Ectodermal cell (in vitro differentiated cells): ENCODE data around the gene AKAP11.

Experiments used
- H3K27ac ChIP-seq: 2 replicates; pipeline ENCODE4 v1.7.0; 2013; ENCODE audit warnings: mild to moderate bottlenecking, low read depth, low read length; ENCODE audit not compliant: insufficient read depth, poor library complexity, severe bottlenecking
- H3K27me3 ChIP-seq: 2 replicates; pipeline ENCODE4 v1.7.0; 2013; ENCODE audit warnings: mild to moderate bottlenecking, low read length; ENCODE audit not compliant: insufficient read depth, control insufficient read depth, poor library complexity, severe bottlenecking
- H3K36me3 ChIP-seq: one replicate; pipeline ENCODE4 v1.7.0; 2013; ENCODE audit warnings: low read length; ENCODE audit not compliant: control insufficient read depth, insufficient read depth
- H3K4me1 ChIP-seq: one replicate; pipeline ENCODE4 v1.7.0; 2013; ENCODE audit warnings: low read length; ENCODE audit not compliant: control insufficient read depth, insufficient read depth
- H3K4me3 ChIP-seq: 2 replicates; pipeline ENCODE4 v1.7.0; 2013; ENCODE audit warnings: low read depth, low read length, control low read depth; ENCODE audit not compliant: insufficient read depth
- H3K9me3 ChIP-seq: 2 replicates; pipeline ENCODE4 v1.7.0; 2013; ENCODE audit warnings: mild to moderate bottlenecking, low read length, moderate library complexity; ENCODE audit not compliant: control insufficient read depth
- WGBS, 2 experiments: methylation state at CpG; one replicate each; pipeline ENCODE4 v1.1.7; 2013; ENCODE audit warnings: missing lambda C conversion rate in 2 of 2; 5-methylcytosine and 5-hydroxymethylcytosine counted together

The AKAP11 gene

DNA sequence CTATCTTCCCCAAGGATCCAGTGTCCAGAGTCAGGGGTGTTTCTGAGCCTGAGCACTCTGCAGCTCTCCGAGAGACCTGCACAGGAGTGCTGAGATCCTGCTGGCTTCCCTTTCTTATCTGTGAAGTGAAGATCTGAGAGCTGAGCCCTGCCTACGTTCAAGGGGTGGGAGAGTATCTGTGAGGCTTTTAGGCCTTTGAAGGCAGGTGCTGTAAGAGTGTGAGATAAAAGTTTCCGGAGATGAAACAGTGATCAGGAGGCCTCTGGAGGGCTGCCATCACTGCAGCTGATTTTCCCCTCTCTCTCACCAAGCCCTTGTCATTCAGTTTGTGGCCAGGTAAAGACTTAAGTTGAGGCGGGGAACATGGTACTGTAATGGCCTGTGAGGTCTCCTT is 83.1 kb downstream of the AKAP11 start:
- Histone ChIP-seq H3K27me3 (no peaks in the 10 kb centered on the region), H3K4me1 (no peaks in the 10 kb centered on the region), H3K27ac (no peak overlapping the region), H3K36me3 (no peaks in the 10 kb centered on the region), H3K4me3 (no peak overlapping the region), H3K9me3 (no peaks in the 10 kb centered on the region)
- WGBS, 2 experiments: 86 to 88% methylated on average over 4 of the region's 4 CpGs

DNA sequence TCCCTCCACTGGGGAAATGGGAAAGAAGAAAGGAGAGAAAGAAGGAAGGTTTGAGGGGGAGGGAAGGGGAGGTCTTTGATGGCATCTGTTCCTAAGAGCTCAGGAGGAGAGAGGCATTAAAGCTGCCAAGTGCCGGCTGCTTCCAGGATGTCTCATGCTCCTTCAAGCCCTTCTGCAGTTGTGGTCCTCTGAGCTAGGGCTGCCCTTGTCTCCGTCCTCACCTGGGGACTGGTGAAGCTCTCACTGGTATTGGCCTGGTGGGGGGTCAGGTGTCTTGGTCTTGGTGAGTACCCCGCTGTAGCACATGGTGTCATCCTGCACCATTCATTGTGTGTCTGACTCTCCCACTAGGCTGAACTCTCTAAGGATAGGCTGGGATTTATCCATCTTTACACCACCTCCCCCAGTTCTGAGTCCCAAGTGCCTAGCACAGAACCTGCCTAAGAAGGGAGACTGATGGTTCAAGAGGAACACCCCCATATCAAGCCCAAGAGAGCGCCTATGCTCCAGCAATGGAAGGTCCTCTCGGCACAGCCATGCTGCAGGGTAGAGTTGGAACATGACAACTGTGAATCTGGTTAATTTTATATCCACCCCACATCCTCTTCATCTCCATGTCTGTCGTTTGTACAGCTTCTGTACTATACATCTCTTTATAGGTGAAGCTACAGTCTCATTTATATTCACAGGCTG is 83.7 kb downstream of the AKAP11 start:
- no peaks in the 10 kb centered on the region for H3K4me1 ChIP-seq
- H3K9me3 ChIP-seq: no peaks in the 10 kb centered on the region
- no peaks in the 10 kb centered on the region for H3K27me3 ChIP-seq
- H3K36me3 ChIP-seq: no peaks in the 10 kb centered on the region
- 94 to 95% methylated on average over 6 of the region's 6 CpGs for WGBS, 2 experiments
- no peak overlapping the region for H3K27ac ChIP-seq
- H3K4me3 ChIP-seq: no peak overlapping the region

DNA sequence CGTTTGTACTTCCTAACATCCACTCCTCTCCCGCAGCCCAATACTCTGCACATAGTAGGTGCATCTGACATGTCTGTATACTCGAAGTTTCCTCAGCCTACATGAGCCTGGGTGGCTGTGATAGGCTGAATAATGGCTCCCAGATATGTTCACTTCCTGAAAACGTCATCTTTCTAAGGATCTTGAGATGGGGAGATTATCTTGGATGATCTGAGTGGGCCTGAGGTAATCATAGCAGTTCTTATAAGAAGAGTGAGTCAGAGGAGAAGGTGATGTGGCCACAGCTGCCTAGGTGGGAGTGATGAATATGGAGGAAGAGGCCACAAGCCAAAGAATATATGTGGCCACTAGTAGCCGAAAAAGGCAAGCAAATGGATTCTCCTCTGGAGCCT is 84.2 kb downstream of the AKAP11 start:
- WGBS, 2 experiments: 95 to 96% methylated on average over 5 of the region's 5 CpGs
- Histone ChIP-seq H3K27ac (no peak overlapping the region), H3K4me1 (no peaks in the 10 kb centered on the region), H3K4me3 (no peak overlapping the region), H3K27me3 (no peaks in the 10 kb centered on the region), H3K36me3 (no peaks in the 10 kb centered on the region), H3K9me3 (no peaks in the 10 kb centered on the region)

DNA sequence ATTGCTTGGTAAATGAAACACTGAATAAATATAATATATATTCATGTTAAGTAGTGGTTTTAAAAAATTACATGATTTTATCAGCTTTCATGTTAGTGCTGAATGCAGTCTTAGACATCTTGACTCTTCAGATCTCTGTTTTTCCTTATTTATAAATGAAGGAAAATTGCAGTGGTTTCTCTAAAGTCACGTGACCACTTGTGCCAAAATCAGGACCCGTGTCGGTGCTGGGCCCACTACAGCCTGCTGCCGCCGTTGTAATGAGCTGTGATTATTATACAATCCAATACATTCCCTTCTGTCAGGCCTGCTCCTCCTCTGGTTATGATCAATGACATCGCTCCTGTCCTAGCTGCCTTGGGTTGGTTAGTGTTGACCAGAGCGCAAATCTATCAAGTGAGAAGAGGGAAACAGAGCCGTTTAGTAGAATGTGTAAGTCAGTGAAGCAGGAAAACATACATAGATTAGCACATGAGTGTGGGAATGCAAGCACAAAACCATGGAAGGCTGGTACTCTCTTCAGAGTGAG is 88.2 kb downstream of the AKAP11 start:
- H3K27ac ChIP-seq: no peak overlapping the region
- H3K36me3 ChIP-seq: no peaks in the 10 kb centered on the region
- peaks cover 4% of the 10 kb centered on the region for H3K4me1 ChIP-seq
- H3K9me3 ChIP-seq: no peaks in the 10 kb centered on the region
- no peak overlapping the region for H3K4me3 ChIP-seq
- 94 to 95% methylated on average over 8 of the region's 8 CpGs for WGBS, 2 experiments
- no peaks in the 10 kb centered on the region for H3K27me3 ChIP-seq

DNA sequence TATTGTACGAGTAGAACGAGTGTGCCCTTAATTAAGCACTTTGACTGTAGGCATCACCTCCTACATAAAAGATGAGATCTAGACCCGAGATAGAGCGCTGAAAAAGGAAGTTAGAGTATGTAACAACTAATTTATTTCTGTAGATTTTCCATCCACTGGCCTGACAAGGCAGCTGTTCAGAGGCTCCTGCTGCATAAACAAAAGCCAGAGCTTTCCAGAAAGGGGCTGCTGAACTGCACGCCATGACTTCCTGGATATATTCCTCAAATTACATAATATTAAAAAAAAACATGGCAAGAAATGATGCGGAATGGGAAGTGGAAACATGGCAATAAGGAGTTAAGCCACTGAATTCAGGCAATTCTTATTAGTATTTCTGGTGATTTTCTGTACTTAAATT is 89.7 kb downstream of the AKAP11 start:
- Histone ChIP-seq H3K4me1 (peaks cover 4% of the 10 kb centered on the region), H3K27ac (no peak overlapping the region), H3K27me3 (no peaks in the 10 kb centered on the region), H3K4me3 (no peak overlapping the region), H3K9me3 (no peaks in the 10 kb centered on the region), H3K36me3 (no peaks in the 10 kb centered on the region)
- WGBS, 2 experiments: 96 to 97% methylated on average over 5 to 6 of the region's 6 CpGs

DNA sequence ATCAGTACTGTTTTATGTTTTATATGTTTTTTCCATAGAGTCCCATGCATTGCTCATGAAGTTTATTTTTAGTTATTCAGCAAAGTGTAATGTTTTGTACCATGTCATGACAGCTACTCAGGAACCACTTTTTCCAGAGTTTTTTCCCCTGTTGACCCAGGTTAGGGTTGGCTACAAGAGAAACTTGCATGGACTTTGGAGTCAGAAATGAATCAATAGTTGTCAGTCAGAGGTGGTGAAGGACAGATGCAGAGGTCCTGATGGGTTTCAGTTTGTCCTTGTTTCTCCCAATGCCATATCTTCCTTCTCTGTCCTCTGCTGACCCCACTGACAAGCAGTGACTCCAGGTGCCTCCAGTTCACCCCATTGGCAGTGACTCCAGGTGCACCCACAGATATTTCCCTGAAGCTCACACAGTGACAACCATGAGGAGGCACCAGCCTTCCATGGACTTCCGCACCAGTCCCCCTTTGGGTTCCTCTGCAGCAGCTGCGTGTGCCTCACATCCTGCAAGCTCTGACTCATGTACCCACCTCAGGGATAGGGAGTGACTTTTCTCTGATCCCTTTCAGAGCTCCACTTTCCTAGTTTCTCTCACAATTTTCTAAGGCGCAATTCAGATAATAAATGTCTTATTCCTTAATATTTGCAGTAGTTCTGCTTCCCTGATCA is 92.1 kb downstream of the AKAP11 start:
- no peak overlapping the region for H3K27ac ChIP-seq

DNA sequence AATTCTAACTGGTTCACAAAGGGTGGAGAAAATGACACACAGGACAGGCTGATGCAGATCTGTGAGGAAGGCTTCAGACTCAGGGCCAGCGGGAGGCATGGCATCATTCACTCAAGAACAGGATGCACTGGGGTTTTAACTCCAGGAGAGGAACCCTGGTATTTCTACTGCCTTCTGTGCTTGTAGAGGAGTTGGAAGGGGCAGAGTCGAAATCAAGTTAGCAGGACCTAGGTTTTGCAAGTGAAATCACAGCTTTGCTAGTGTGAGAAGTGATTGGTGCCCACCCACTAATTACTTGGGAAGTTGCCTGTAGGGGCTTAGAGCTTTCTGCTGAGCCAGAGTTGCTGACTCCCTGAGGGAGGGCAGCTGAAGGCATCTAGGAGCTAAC is 92.7 kb downstream of the AKAP11 start:
- H3K36me3 ChIP-seq: no peaks in the 10 kb centered on the region
- no peaks in the 10 kb centered on the region for H3K27me3 ChIP-seq
- H3K4me3 ChIP-seq: no peak overlapping the region
- 41 to 44% methylated on average over 2 of the region's 2 CpGs for WGBS, 2 experiments
- peaks cover 4% of the 10 kb centered on the region for H3K4me1 ChIP-seq
- no peaks in the 10 kb centered on the region for H3K9me3 ChIP-seq
- no peak overlapping the region for H3K27ac ChIP-seq

More for the DNA sequence above, 92.1 kb downstream of the AKAP11 start:
- no peaks in the 10 kb centered on the region for H3K27me3 ChIP-seq
- WGBS, 2 experiments: 74 to 86% methylated on average over 2 to 3 of the region's 3 CpGs
- no peaks in the 10 kb centered on the region for H3K36me3 ChIP-seq
- peaks cover 4% of the 10 kb centered on the region for H3K4me1 ChIP-seq
- no peak overlapping the region for H3K4me3 ChIP-seq
- no peaks in the 10 kb centered on the region for H3K9me3 ChIP-seq

DNA sequence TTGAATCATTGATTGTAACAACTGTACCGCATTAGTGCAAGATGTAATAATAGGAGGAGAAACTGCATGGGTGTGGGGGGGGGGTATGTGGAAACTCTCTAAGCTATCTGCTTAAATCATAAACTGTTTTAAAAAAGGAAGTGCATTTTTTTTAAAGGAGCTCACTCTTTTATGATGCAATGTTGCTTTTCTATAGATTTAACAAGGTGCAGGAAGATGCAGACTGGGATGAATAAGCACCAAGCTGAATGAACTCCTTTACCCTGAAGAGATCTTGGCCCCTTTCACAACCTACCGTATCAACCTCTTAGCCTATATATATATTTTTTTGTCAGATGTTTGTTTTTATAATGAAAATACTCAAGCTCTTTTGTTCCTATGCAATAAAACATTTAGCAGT is 95.9 kb downstream of the AKAP11 start:
- no peaks in the 10 kb centered on the region for H3K36me3 ChIP-seq
- no peaks in the 10 kb centered on the region for H3K27me3 ChIP-seq
- peaks cover 4% of the 10 kb centered on the region for H3K4me1 ChIP-seq
- no peak overlapping the region for H3K4me3 ChIP-seq
- H3K9me3 ChIP-seq: no peaks in the 10 kb centered on the region
- no peak overlapping the region for H3K27ac ChIP-seq
- 90% methylated on average over 2 of the region's 2 CpGs; no CpG with 5 or more reads in 1 of the 2 experiments for WGBS, 2 experiments

DNA sequence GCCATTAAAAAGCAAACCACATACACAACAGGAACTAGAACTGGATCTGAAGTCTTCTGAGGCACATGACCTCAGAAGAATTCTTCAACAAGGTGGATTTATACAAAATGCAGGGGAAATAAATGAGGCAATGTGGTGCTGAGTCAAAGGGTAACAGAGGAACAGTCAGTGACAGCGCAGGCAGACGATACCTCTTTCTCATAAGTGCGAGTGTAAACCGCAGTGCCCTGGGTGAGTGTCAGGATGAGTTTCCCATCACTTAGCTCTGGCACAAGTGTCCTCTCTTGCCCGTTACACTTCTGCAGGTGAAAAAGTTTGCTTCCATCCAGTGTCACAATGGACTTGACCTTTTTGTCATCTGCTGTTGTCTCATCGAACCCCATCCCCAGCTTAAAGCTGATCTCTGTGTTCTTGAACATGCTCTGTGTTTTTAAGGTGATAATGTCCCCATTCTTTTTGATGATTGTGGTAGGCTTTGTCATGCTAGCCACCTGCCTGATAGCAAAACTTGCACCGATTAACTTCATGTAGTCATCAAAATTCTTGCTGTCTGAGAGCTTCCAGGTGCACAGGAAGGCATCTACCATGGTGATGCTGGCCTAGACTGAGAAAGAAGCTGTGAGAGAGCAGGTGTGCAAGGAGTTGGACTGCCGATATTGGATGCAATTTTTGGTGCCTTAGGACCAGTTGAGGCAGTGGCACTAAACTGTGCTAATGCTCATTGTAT is 97.3 kb downstream of the AKAP11 start:
- no peak overlapping the region for H3K27ac ChIP-seq
- 95% methylated on average over 8 of the region's 8 CpGs for WGBS, 2 experiments
- no peak overlapping the region for H3K4me3 ChIP-seq
- H3K36me3 ChIP-seq: no peaks in the 10 kb centered on the region
- H3K27me3 ChIP-seq: no peaks in the 10 kb centered on the region
- H3K4me1 ChIP-seq: peaks cover 4% of the 10 kb centered on the region
- no peaks in the 10 kb centered on the region for H3K9me3 ChIP-seq

DNA sequence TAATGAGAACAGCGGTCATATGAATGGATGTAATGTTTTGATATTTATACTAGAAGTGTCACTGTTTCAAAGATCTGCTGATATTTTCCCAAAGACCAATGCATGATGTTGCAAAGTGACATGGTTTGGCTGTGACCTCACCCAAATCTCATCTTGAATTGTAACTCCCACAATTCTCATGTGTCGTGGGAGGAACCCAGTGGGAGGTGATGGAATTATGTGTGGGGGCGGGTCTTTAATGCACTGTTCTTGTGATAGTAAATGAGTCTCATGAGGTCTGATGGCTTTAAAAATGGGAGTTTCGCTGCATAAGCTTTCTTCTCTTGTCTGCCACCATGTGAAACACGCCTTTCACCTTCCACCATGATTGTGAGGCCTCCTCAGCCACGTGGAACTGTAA is 98.3 kb downstream of the AKAP11 start:
- H3K27ac ChIP-seq: no peak overlapping the region
- no peaks in the 10 kb centered on the region for H3K4me1 ChIP-seq
- no peaks in the 10 kb centered on the region for H3K9me3 ChIP-seq
- no peaks in the 10 kb centered on the region for H3K36me3 ChIP-seq
- H3K4me3 ChIP-seq: no peak overlapping the region
- 76 to 77% methylated on average over 6 of the region's 6 CpGs for WGBS, 2 experiments
- no peaks in the 10 kb centered on the region for H3K27me3 ChIP-seq
